Smooth muscle cell of the coronary artery (primary cell): ENCODE results near the gene MALAT1. TPM values are rescaled to one million over a fixed set of nuclear protein-coding genes. Genes with fewer than 3 reads are reported as not detected.

Source experiments
- total RNA-seq: library from RNA; depleted of rRNA; stranded (reverse); fragments of >200 nt; gene quantifications from 2 replicates; pipeline ENCODE4 v1.2.3, GENCODE V29; 2014; ENCODE audit warnings: low replicate concordance

The MALAT1 gene
- 5,186 and 7,371 TPM in 2 replicates for total RNA-seq

GRCh38 chr11:65498977-65499712 lies at the start of gene MALAT1:
MALAT1 (plus strand) TSS chr11:65499045.

GRCh38 chr11:65524741-65525545 lies 26.1 kb downstream of the MALAT1 start, which contains the start of gene SCYL1:
SCYL1 (plus strand) TSS chr11:65525083; CDS start chr11:65525154, 71 bp downstream.

Other genes with a start within 250 kb of the MALAT1 start
- gene POLA2, start 237.1 kb upstream of the MALAT1 start, total RNA-seq, result 3.4 and 3.9 TPM in 2 replicates
- 8.5 and 17.2 TPM in 2 replicates for gene CDC42EP2, start 184.2 kb upstream of the MALAT1 start, total RNA-seq
- 19.4 and 27.6 TPM in 2 replicates for gene DPF2, start 165.2 kb upstream of the MALAT1 start, total RNA-seq
- gene TIGD3, start 144.3 kb upstream of the MALAT1 start, total RNA-seq, result 0.15 TPM in 1 of 2 replicates, not detected in the other
- gene SLC25A45, start 116.4 kb upstream of the MALAT1 start, total RNA-seq, result 1.4 and 2.3 TPM in 2 replicates
- 20.6 and 36.7 TPM in 2 replicates for gene FRMD8, start 112.4 kb upstream of the MALAT1 start, total RNA-seq
- 109 and 295 TPM in 2 replicates for gene NEAT1, start 76.2 kb upstream of the MALAT1 start, total RNA-seq
- 81.3 and 110 TPM in 2 replicates for gene SCYL1, start 26.0 kb downstream of the MALAT1 start, total RNA-seq
- gene LTBP3, start 59.3 kb downstream of the MALAT1 start, total RNA-seq, result 30.2 and 64.4 TPM in 2 replicates
- gene ZNRD2, start 71.4 kb downstream of the MALAT1 start, total RNA-seq, result 34.3 and 43.3 TPM in 2 replicates
- 5.5 and 27.7 TPM in 2 replicates for gene FAM89B, start 73.5 kb downstream of the MALAT1 start, total RNA-seq
- 46.1 and 54.4 TPM in 2 replicates for gene EHBP1L1, start 77.0 kb downstream of the MALAT1 start, total RNA-seq
- gene KCNK7, start 96.8 kb downstream of the MALAT1 start, total RNA-seq, result 0.23 TPM in 1 of 2 replicates, not detected in the other
- gene MAP3K11, start 115.2 kb downstream of the MALAT1 start, total RNA-seq, result 19.1 and 20.2 TPM in 2 replicates
- gene PCNX3, start 116.7 kb downstream of the MALAT1 start, total RNA-seq, result 10.4 and 10.5 TPM in 2 replicates
- 10.2 and 14.0 TPM in 2 replicates for gene SIPA1, start 139.1 kb downstream of the MALAT1 start, total RNA-seq
- 12.9 and 17.1 TPM in 2 replicates for gene RELA, start 163.9 kb downstream of the MALAT1 start, total RNA-seq
- gene KAT5, start 213.2 kb downstream of the MALAT1 start, total RNA-seq, result 42.8 and 57.1 TPM in 2 replicates
- gene RNASEH2C, start 221.8 kb downstream of the MALAT1 start, total RNA-seq, result 37.2 and 40.5 TPM in 2 replicates